HepG2 (cell line): ENCODE measurements around the gene SPHK1. TPM values are rescaled to one million over a fixed set of nuclear protein-coding genes. Genes with fewer than 3 reads are reported as not detected.

ENCODE experiments used
- AHR ChIP-seq: IDR thresholded peaks from 2 replicates; pipeline ENCODE4 v1.6.1; 2018; ENCODE audit warnings: missing genetic modification reagents, missing compliant biosample characterization
- HMGA1 ChIP-seq: sonication (generic); formaldehyde crosslinking; conservative IDR thresholded peaks from 2 replicates; pipeline ENCODE4 v1.4.0; 2020; ENCODE audit warnings: missing genetic modification reagents
- KAT7 ChIP-seq: IDR thresholded peaks from 2 replicates; pipeline ENCODE4 v1.6.1; 2018; ENCODE audit warnings: borderline replicate concordance, missing compliant biosample characterization
- KDM2A ChIP-seq: sonication (generic); formaldehyde crosslinking; IDR thresholded peaks from 2 replicates; pipeline ENCODE4 v1.4.0; 2020; ENCODE audit warnings: low read depth, missing genetic modification reagents, borderline replicate concordance
- KLF13 ChIP-seq: sonication (generic); formaldehyde crosslinking; IDR thresholded peaks from 2 replicates; pipeline ENCODE4 v1.4.0; 2020; ENCODE audit warnings: mild to moderate bottlenecking, missing genetic modification reagents
- MTF1 ChIP-seq: sonication (generic); formaldehyde crosslinking; IDR thresholded peaks from 2 replicates; pipeline ENCODE4 v1.5.0; 2020; ENCODE audit warnings: missing genetic modification reagents
- NRL ChIP-seq: sonication (generic); formaldehyde crosslinking; IDR thresholded peaks from 2 replicates; pipeline ENCODE4 v1.5.0; 2020; ENCODE audit warnings: missing genetic modification reagents, mild to moderate bottlenecking, moderate library complexity, borderline replicate concordance
- REXO4 ChIP-seq: sonication (generic); formaldehyde crosslinking; IDR thresholded peaks from 2 replicates; pipeline ENCODE4 v1.8.0; 2022; ENCODE audit warnings: missing genetic modification reagents, mild to moderate bottlenecking, borderline replicate concordance
- SETDB1 ChIP-seq: sonication (generic); formaldehyde crosslinking; IDR thresholded peaks from 2 replicates; pipeline ENCODE4 v1.5.1; 2020; ENCODE audit warnings: missing genetic modification reagents, mild to moderate bottlenecking, borderline replicate concordance
- SRY ChIP-seq: sonication (generic); formaldehyde crosslinking; IDR thresholded peaks from 2 replicates; pipeline ENCODE4 v1.8.0; 2022; ENCODE audit warnings: mild to moderate bottlenecking, missing genetic modification reagents
- TCF7 ChIP-seq: sonication (generic); IDR thresholded peaks from 2 replicates; pipeline ENCODE4 v1.6.1; 2016; ENCODE audit warnings: antibody characterized with exemption, low read depth
- TMF1 ChIP-seq: sonication (generic); formaldehyde crosslinking; IDR thresholded peaks from 2 replicates; pipeline ENCODE4 v1.8.1; 2022; ENCODE audit warnings: low read depth, missing genetic modification reagents
- ZFP36L2 ChIP-seq: sonication (generic); formaldehyde crosslinking; IDR thresholded peaks from 2 replicates; pipeline ENCODE4 v1.4.0; 2020; ENCODE audit warnings: missing genetic modification reagents
- ZNF253 ChIP-seq: sonication (generic); formaldehyde crosslinking; IDR thresholded peaks from 2 replicates; pipeline ENCODE4 v1.8.0; 2022; ENCODE audit warnings: mild to moderate bottlenecking, missing genetic modification reagents, borderline replicate concordance
- ZNF34 ChIP-seq: sonication (generic); formaldehyde crosslinking; IDR thresholded peaks from 2 replicates; pipeline ENCODE4 v1.4.0; 2020; ENCODE audit warnings: mild to moderate bottlenecking, missing genetic modification reagents, borderline replicate concordance
- ZNF777 ChIP-seq: sonication (generic); formaldehyde crosslinking; IDR thresholded peaks from 2 replicates; pipeline ENCODE4 v1.4.0; 2020; ENCODE audit warnings: missing genetic modification reagents
- polyA plus RNA-seq, 8 experiments: library from polyadenylated mRNA; depleted of rRNA in 3 of 8; stranded (reverse) in 7 of 8; unstranded in 1 of 8; fragments of >200 nt; fragmentation: Illumina TruSeq in 4 of 8; extraction: Trizol in 4 of 8; gene quantifications; 2 replicates each; pipeline versions ENCODE4 v1.2.1 to v1.2.3, GENCODE V29; 2011 to 2016; ENCODE audit warnings: low read depth in 4 of 8, missing spikeins in 1 of 8, mixed read lengths in 1 of 8; ENCODE audit not compliant: insufficient read depth in 1 of 8
- total RNA-seq, 5 experiments: library from RNA; depleted of rRNA; stranded (reverse); fragments of >200 nt; fragmentation: Illumina TruSeq; extraction: Trizol; gene quantifications; 2 replicates each; pipeline ENCODE4 v1.2.3, GENCODE V29; 2016; ENCODE audit warnings: low read depth in 1 of 5
- TF ChIP-seq, protein P1 (sequence below): sonication (generic); formaldehyde crosslinking; IDR thresholded peaks from 2 replicates; pipeline ENCODE4 v1.4.0; 2020; ENCODE audit warnings: missing genetic modification reagents
- TF ChIP-seq, protein P2 (sequence below): sonication (generic); formaldehyde crosslinking; IDR thresholded peaks from 2 replicates; pipeline ENCODE4 v1.5.0; 2020; ENCODE audit warnings: mild to moderate bottlenecking, missing genetic modification reagents, moderate library complexity
- TF ChIP-seq, protein P3 (sequence below): sonication (generic); formaldehyde crosslinking; conservative IDR thresholded peaks from 2 replicates; pipeline ENCODE4 v1.8.1; 2023; ENCODE audit warnings: missing genetic modification reagents
- TF ChIP-seq, protein P4 (sequence below): IDR thresholded peaks from 2 replicates; pipeline ENCODE4 v1.6.1; 2018; ENCODE audit warnings: missing genetic modification reagents
- TF ChIP-seq, protein P5 (sequence below): sonication (generic); formaldehyde crosslinking; conservative IDR thresholded peaks from 2 replicates; pipeline ENCODE4 v1.8.0; 2022; ENCODE audit warnings: low read depth, missing genetic modification reagents

Gene SPHK1
- total and polyA plus RNA-seq, 2 of the 13 experiments (the other 11 are each of a cell fraction or from before 2014, with no cell fraction given): 129 to 160 TPM

DNA sequence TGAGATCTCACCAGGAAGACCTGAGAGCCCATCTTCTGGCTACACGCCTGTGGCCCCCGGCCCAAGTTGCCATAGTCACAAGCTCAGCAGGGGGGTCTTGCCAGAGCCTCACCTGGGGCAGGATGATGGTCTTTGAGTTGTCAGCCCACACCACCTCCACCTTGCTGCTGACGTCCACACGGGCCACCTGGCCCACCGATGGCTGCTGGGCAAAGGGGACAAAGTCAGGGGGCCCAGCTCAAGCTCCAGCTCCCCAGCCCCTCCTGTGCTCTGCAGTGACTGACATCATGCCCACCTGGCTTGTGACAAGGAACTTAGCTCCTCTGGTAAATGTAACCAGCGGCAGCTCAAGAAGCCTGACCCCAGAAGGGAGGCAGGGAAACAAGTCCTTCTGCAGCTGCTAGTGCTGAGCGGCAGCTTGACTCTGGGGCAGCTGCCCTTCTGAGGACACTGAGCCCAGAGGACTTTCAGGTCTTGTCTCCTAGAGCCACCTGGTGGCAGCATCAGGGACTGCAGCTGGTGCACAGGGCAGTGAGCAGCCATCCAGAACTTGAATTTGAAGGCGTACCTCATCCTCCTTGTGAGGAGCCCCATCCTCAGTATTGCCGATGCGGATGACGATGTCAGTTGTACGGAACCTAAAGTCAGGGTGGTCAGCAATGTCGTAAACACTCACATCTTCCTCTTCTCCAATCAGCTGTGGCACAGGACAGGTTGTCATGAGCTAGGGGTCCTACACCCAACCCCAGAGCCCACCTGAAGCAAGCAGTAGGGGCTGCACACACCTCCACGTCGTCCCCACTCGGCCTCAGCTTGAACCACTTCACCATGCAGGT, 13.5 kb downstream of the SPHK1 start (continued):
- TF ChIP-seq, protein P1, sequence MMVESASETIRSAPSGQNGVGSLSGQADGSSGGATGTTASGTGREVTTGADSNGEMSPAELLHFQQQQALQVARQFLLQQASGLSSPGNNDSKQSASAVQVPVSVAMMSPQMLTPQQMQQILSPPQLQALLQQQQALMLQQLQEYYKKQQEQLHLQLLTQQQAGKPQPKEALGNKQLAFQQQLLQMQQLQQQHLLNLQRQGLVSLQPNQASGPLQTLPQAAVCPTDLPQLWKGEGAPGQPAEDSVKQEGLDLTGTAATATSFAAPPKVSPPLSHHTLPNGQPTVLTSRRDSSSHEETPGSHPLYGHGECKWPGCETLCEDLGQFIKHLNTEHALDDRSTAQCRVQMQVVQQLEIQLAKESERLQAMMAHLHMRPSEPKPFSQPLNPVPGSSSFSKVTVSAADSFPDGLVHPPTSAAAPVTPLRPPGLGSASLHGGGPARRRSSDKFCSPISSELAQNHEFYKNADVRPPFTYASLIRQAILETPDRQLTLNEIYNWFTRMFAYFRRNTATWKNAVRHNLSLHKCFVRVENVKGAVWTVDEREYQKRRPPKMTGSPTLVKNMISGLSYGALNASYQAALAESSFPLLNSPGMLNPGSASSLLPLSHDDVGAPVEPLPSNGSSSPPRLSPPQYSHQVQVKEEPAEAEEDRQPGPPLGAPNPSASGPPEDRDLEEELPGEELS (CRISPR knock-in tag): 0 out of 2 replicates have a peak, but pooled peaks have one; percentile 27
- TF ChIP-seq KDM2A (CRISPR knock-in tag) (peak; percentile 70; the same call in 1 of the 2 replicates), TMF1 (CRISPR knock-in tag) (0 out of 2 replicates have a peak, but pooled peaks have one; percentile 49), KAT7 (CRISPR knock-in tag) (no peak), NRL (peak; percentile 20; the same call in 1 of the 2 replicates), MTF1 (CRISPR knock-in tag) (no peak), KLF13 (CRISPR knock-in tag) (no peak), SRY (CRISPR knock-in tag) (no peak), ZFP36L2 (CRISPR knock-in tag) (no peak), ZNF253 (no peak), REXO4 (no peak), ZNF777 (CRISPR knock-in tag) (0 out of 2 replicates have a peak, but pooled peaks have one; percentile 24), SETDB1 (CRISPR knock-in tag) (no peak), TCF7 (no peak), ZNF34 (0 out of 2 replicates have a peak, but pooled peaks have one; percentile 77), HMGA1 (CRISPR knock-in tag) (no peak), AHR (CRISPR knock-in tag) (peak; percentile 81; the same call in 1 of the 2 replicates)
- TF ChIP-seq, protein P2, sequence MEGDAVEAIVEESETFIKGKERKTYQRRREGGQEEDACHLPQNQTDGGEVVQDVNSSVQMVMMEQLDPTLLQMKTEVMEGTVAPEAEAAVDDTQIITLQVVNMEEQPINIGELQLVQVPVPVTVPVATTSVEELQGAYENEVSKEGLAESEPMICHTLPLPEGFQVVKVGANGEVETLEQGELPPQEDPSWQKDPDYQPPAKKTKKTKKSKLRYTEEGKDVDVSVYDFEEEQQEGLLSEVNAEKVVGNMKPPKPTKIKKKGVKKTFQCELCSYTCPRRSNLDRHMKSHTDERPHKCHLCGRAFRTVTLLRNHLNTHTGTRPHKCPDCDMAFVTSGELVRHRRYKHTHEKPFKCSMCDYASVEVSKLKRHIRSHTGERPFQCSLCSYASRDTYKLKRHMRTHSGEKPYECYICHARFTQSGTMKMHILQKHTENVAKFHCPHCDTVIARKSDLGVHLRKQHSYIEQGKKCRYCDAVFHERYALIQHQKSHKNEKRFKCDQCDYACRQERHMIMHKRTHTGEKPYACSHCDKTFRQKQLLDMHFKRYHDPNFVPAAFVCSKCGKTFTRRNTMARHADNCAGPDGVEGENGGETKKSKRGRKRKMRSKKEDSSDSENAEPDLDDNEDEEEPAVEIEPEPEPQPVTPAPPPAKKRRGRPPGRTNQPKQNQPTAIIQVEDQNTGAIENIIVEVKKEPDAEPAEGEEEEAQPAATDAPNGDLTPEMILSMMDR: peak; percentile 99
- TF ChIP-seq, protein P3, sequence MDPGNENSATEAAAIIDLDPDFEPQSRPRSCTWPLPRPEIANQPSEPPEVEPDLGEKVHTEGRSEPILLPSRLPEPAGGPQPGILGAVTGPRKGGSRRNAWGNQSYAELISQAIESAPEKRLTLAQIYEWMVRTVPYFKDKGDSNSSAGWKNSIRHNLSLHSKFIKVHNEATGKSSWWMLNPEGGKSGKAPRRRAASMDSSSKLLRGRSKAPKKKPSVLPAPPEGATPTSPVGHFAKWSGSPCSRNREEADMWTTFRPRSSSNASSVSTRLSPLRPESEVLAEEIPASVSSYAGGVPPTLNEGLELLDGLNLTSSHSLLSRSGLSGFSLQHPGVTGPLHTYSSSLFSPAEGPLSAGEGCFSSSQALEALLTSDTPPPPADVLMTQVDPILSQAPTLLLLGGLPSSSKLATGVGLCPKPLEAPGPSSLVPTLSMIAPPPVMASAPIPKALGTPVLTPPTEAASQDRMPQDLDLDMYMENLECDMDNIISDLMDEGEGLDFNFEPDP: 0 out of 2 replicates have a peak, but pooled peaks have one; percentile 91
- TF ChIP-seq, protein P4, sequence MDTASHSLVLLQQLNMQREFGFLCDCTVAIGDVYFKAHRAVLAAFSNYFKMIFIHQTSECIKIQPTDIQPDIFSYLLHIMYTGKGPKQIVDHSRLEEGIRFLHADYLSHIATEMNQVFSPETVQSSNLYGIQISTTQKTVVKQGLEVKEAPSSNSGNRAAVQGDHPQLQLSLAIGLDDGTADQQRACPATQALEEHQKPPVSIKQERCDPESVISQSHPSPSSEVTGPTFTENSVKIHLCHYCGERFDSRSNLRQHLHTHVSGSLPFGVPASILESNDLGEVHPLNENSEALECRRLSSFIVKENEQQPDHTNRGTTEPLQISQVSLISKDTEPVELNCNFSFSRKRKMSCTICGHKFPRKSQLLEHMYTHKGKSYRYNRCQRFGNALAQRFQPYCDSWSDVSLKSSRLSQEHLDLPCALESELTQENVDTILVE (CRISPR knock-in tag): peak; percentile 50; the same call in 1 of the 2 replicates
- TF ChIP-seq, protein P5, sequence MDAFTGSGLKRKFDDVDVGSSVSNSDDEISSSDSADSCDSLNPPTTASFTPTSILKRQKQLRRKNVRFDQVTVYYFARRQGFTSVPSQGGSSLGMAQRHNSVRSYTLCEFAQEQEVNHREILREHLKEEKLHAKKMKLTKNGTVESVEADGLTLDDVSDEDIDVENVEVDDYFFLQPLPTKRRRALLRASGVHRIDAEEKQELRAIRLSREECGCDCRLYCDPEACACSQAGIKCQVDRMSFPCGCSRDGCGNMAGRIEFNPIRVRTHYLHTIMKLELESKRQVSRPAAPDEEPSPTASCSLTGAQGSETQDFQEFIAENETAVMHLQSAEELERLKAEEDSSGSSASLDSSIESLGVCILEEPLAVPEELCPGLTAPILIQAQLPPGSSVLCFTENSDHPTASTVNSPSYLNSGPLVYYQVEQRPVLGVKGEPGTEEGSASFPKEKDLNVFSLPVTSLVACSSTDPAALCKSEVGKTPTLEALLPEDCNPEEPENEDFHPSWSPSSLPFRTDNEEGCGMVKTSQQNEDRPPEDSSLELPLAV (CRISPR knock-in tag): no peak
